Measurements from ENCODE around the gene ARL5A.

Gene ARL5A

GRCh38 chr2:151754253-151754897 lies 73.8 kb downstream of the ARL5A start:
- no peak for TF ChIP-seq TAF1 (IDR thresholded peaks at IDR 0.05; ENCODE audit: low read depth)
- TF ChIP-seq, protein P1, sequence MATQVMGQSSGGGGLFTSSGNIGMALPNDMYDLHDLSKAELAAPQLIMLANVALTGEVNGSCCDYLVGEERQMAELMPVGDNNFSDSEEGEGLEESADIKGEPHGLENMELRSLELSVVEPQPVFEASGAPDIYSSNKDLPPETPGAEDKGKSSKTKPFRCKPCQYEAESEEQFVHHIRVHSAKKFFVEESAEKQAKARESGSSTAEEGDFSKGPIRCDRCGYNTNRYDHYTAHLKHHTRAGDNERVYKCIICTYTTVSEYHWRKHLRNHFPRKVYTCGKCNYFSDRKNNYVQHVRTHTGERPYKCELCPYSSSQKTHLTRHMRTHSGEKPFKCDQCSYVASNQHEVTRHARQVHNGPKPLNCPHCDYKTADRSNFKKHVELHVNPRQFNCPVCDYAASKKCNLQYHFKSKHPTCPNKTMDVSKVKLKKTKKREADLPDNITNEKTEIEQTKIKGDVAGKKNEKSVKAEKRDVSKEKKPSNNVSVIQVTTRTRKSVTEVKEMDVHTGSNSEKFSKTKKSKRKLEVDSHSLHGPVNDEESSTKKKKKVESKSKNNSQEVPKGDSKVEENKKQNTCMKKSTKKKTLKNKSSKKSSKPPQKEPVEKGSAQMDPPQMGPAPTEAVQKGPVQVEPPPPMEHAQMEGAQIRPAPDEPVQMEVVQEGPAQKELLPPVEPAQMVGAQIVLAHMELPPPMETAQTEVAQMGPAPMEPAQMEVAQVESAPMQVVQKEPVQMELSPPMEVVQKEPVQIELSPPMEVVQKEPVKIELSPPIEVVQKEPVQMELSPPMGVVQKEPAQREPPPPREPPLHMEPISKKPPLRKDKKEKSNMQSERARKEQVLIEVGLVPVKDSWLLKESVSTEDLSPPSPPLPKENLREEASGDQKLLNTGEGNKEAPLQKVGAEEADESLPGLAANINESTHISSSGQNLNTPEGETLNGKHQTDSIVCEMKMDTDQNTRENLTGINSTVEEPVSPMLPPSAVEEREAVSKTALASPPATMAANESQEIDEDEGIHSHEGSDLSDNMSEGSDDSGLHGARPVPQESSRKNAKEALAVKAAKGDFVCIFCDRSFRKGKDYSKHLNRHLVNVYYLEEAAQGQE (IDR thresholded peaks at IDR 0.05; ENCODE audit: low read depth) = no peak
- no peak for TF ChIP-seq MAX (IDR thresholded peaks at IDR 0.05)
- no peak for TF ChIP-seq CEBPB (IDR thresholded peaks at IDR 0.05)
- TF ChIP-seq FOXM1 (IDR thresholded peaks at IDR 0.05; ENCODE audit: borderline replicate concordance, low read depth) = no peak
- no peak for TF ChIP-seq YY1 (IDR thresholded peaks at IDR 0.05; ENCODE audit: low read depth)
- no peak for TF ChIP-seq ZBTB7A (IDR thresholded peaks at IDR 0.05; ENCODE audit: low read depth)
- TF ChIP-seq, protein P2, sequence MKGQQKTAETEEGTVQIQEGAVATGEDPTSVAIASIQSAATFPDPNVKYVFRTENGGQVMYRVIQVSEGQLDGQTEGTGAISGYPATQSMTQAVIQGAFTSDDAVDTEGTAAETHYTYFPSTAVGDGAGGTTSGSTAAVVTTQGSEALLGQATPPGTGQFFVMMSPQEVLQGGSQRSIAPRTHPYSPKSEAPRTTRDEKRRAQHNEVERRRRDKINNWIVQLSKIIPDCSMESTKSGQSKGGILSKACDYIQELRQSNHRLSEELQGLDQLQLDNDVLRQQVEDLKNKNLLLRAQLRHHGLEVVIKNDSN (IDR thresholded peaks at IDR 0.05) = no peak
- TF ChIP-seq EGR1 (IDR thresholded peaks at IDR 0.05) = no peak
- no peak for TF ChIP-seq NFIC (IDR thresholded peaks at IDR 0.05)
- TF ChIP-seq TEAD4 (IDR thresholded peaks at IDR 0.05) = no peak
- no peak for TF ChIP-seq RAD21 (IDR thresholded peaks at IDR 0.05; ENCODE audit: low read depth)
- TF ChIP-seq TCF12 (IDR thresholded peaks at IDR 0.05; ENCODE audit: low read depth) = no peak
- no peak for TF ChIP-seq EP300 (IDR thresholded peaks at IDR 0.05; ENCODE audit: borderline replicate concordance)
- no peak for TF ChIP-seq CREB1 (IDR thresholded peaks at IDR 0.05; ENCODE audit: low read depth)

- TF ChIP-seq, protein P2 (IDR thresholded peaks at IDR 0.05) = no peak
- TF ChIP-seq EGR1 (IDR thresholded peaks at IDR 0.05) = no peak
- no peak for TF ChIP-seq TCF12 (IDR thresholded peaks at IDR 0.05; ENCODE audit: low read depth)
- TF ChIP-seq YY1 (IDR thresholded peaks at IDR 0.05; ENCODE audit: low read depth) = no peak
- TF ChIP-seq, protein P1 (IDR thresholded peaks at IDR 0.05; ENCODE audit: low read depth) = no peak
- TF ChIP-seq RAD21 (IDR thresholded peaks at IDR 0.05; ENCODE audit: low read depth) = no peak
- no peak for TF ChIP-seq ZBTB7A (IDR thresholded peaks at IDR 0.05; ENCODE audit: low read depth)
- no peak for TF ChIP-seq TEAD4 (IDR thresholded peaks at IDR 0.05)
- TF ChIP-seq NFIC (IDR thresholded peaks at IDR 0.05) = no peak
- no peak for TF ChIP-seq MAX (IDR thresholded peaks at IDR 0.05)
- TF ChIP-seq CREB1 (IDR thresholded peaks at IDR 0.05; ENCODE audit: low read depth) = no peak
- no peak for TF ChIP-seq CEBPB (IDR thresholded peaks at IDR 0.05)
Observed at GRCh38 chr2:151753540-151753939, 74.7 kb downstream of the ARL5A start.
